BJ (cell line): ENCODE measurements around the gene HMCN2. TPM values are rescaled to one million over a fixed set of nuclear protein-coding genes. Genes with fewer than 3 reads are reported as not detected.

Experiments
- CTCF ChIA-PET: fragments of 350-600 bp; formaldehyde crosslinking; extraction: SDS; loops from one replicate; lab custom pipeline; 2021; ENCODE audit warnings: antibody characterized with exemption, inconsistent platforms; lab: Yijun Ruan, JAX
- POLR2A ChIA-PET: fragments of 300-600 bp; sonication (Branson Sonifier 250); formaldehyde crosslinking; extraction: SDS; loops from one replicate; lab custom pipeline; 2021; ENCODE audit warnings: antibody characterized with exemption; lab: Charles Lee
- DNase-seq: peaks from one replicate; pipeline ENCODE4 v3.0.0-alpha.2; 2011; ENCODE audit warnings: low read depth
- H3K27me3 ChIP-seq: 2 replicates; pipeline ENCODE4 v1.6.0; 2011; ENCODE audit warnings: low read length; ENCODE audit not compliant: control insufficient read depth, insufficient read depth
- H3K36me3 ChIP-seq: 2 replicates; pipeline ENCODE4 v1.5.1; 2011; ENCODE audit warnings: low read length; ENCODE audit not compliant: control insufficient read depth, insufficient read depth
- H3K4me3 ChIP-seq: 2 replicates; pipeline ENCODE4 v1.5.1; 2011; ENCODE audit warnings: low read depth, mild to moderate bottlenecking, control low read depth, low read length
- CTCF ChIP-seq: IDR thresholded peaks from 2 replicates; pipeline ENCODE4 v1.5.1; 2011; ENCODE audit warnings: low read depth, mild to moderate bottlenecking, control low read depth, inconsistent platforms, low read length, moderate library complexity; ENCODE audit not compliant: insufficient read depth
- polyA plus RNA-seq: library from polyadenylated mRNA; depleted of rRNA; stranded (reverse); fragments of >200 nt; gene quantifications from 2 replicates; pipeline ENCODE4 v1.2.3, GENCODE V29; 2011

Gene HMCN2
- polyA plus RNA-seq, 1 experiment: not detected

- ChIA-PET CTCF (interaction anchor here (0.6 to 6.0 kb wide), 16 partner anchors 7 to 241 kb away, joined by 3 to 53 read pairs (median 3); no protein-coding TSS in a partner anchor), POLR2A (no interaction called here)
- Histone ChIP-seq H3K27me3 (no peaks in the 10 kb centered on the region), H3K36me3 (no peaks in the 10 kb centered on the region), H3K4me3 (no peak overlapping the region)
- DNase-seq: no peak
- no peak for TF ChIP-seq CTCF
These were observed 76.5 kb downstream of the HMCN2 start for GRCh38 chr9:130341839-130342713.

GRCh38 chr9:130342714-130343085, 77.1 kb downstream of the HMCN2 start:
- Histone ChIP-seq H3K4me3 (no peak overlapping the region), H3K27me3 (no peaks in the 10 kb centered on the region), H3K36me3 (no peaks in the 10 kb centered on the region)
- no peak for TF ChIP-seq CTCF
- CTCF ChIA-PET: interaction anchor here (0.7 to 6.0 kb wide), 12 partner anchors 8 to 241 kb away, joined by 3 to 53 read pairs (median 3); no protein-coding TSS in a partner anchor
- POLR2A ChIA-PET: no interaction called here
- no peak for DNase-seq

GRCh38 chr9:130343445-130343918, 77.9 kb downstream of the HMCN2 start:
- TF ChIP-seq CTCF: peak; percentile 79
- POLR2A ChIA-PET: no interaction called here
- Histone ChIP-seq H3K27me3 (no peaks in the 10 kb centered on the region), H3K36me3 (no peaks in the 10 kb centered on the region), H3K4me3 (no peak overlapping the region)
- CTCF ChIA-PET: interaction anchor here (0.7 to 6.0 kb wide), 12 partner anchors 9 to 242 kb away, joined by 3 to 53 read pairs (median 3); no protein-coding TSS in a partner anchor
- no peak for DNase-seq

- no peak for TF ChIP-seq CTCF
- no peak for DNase-seq
- H3K4me3 ChIP-seq: no peak overlapping the region
- no peaks in the 10 kb centered on the region for H3K36me3 ChIP-seq
- POLR2A ChIA-PET: no interaction called here
- CTCF ChIA-PET: interaction anchor here (1.2 to 6.0 kb wide), 4 partner anchors 8 to 238 kb away, joined by 3 to 53 read pairs (median 6); no protein-coding TSS in a partner anchor
- no peaks in the 10 kb centered on the region for H3K27me3 ChIP-seq
These were observed 78.8 kb downstream of the HMCN2 start for GRCh38 chr9:130344366-130344765.
